Upper lobe of left lung (tissue), 4 donors: ENCODE results near the gene GPATCH2.

Experiments
- POLR2A ChIP-seq, 4 donors: fragments of 450-650 bp; IDR thresholded peaks; one replicate each; pipeline ENCODE4 v1.5.1; 2016 to 2017; ENCODE audit warnings: antibody characterized with exemption in 4 of 4, mild to moderate bottlenecking in 2 of 4
- TF ChIP-seq, protein P1 (sequence below), 6 experiments: fragments of 450-650 bp in 4 of 6; fragments of 200-600 bp in 2 of 6; sonication (generic) in 2 of 6; IDR thresholded peaks; one replicate each; pipeline ENCODE4 v1.5.1; 2016 to 2019; ENCODE audit warnings: antibody characterized with exemption in 6 of 6

DNA sequence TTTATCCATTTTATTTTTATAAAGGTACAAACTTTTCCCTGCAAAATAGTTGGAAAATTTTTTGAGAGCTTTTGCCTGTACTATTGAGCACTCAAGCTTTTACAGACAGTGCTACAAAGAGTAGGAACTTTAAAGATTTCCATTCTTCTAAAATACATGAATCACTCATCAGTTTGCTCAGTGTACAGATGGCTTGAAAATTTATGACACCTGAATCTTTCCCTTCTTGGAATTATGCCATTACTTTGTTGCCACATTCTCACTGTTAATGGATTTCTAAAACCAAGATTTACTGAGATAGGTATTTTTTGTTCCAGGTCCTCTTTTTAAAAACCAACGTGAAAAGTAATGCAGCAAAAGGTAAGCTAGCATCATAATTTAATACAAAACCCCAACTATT, 76.0 kb downstream of the GPATCH2 start:
- TF ChIP-seq, protein P1, sequence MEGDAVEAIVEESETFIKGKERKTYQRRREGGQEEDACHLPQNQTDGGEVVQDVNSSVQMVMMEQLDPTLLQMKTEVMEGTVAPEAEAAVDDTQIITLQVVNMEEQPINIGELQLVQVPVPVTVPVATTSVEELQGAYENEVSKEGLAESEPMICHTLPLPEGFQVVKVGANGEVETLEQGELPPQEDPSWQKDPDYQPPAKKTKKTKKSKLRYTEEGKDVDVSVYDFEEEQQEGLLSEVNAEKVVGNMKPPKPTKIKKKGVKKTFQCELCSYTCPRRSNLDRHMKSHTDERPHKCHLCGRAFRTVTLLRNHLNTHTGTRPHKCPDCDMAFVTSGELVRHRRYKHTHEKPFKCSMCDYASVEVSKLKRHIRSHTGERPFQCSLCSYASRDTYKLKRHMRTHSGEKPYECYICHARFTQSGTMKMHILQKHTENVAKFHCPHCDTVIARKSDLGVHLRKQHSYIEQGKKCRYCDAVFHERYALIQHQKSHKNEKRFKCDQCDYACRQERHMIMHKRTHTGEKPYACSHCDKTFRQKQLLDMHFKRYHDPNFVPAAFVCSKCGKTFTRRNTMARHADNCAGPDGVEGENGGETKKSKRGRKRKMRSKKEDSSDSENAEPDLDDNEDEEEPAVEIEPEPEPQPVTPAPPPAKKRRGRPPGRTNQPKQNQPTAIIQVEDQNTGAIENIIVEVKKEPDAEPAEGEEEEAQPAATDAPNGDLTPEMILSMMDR (IDR thresholded peaks at IDR 0.05) = no peak
- TF ChIP-seq POLR2A (IDR thresholded peaks at IDR 0.05) = no peak
